Kidney epithelial cell (primary cell): ENCODE results near the gene MANEAL. TPM values are rescaled to one million over a fixed set of nuclear protein-coding genes. Genes with fewer than 3 reads are reported as not detected.

Source experiments
- DNase-seq: peaks from one replicate; pipeline ENCODE4 v3.0.0-alpha.2; 2010; ENCODE audit warnings: low read depth
- H3K27me3 ChIP-seq: 2 replicates; pipeline ENCODE4 v1.6.0; 2011; ENCODE audit warnings: low read length; ENCODE audit not compliant: control insufficient read depth, insufficient read depth
- H3K36me3 ChIP-seq: 2 replicates; pipeline ENCODE4 v1.5.1; 2011; ENCODE audit warnings: low read length; ENCODE audit not compliant: control insufficient read depth, insufficient read depth
- H3K4me3 ChIP-seq: 2 replicates; pipeline ENCODE4 v1.5.1; 2011; ENCODE audit warnings: low read depth, mild to moderate bottlenecking, control low read depth, low read length
- CTCF ChIP-seq: IDR thresholded peaks from 2 replicates; pipeline ENCODE4 v1.5.1; 2011; ENCODE audit warnings: mild to moderate bottlenecking, moderate library complexity, low read length, control low read depth, inconsistent platforms; ENCODE audit not compliant: insufficient read depth, poor library complexity, severe bottlenecking
- total RNA-seq: library from RNA; depleted of rRNA; stranded (reverse); fragments of >200 nt; gene quantifications from 2 replicates; pipeline ENCODE4 v1.2.3, GENCODE V29; 2015

MANEAL gene
- total RNA-seq, 1 donor from 2014 or later, result 8.7 TPM

- peaks cover 3% of the 10 kb centered on the region for H3K36me3 ChIP-seq
- H3K27me3 ChIP-seq, result no peaks in the 10 kb centered on the region
- no peak for TF ChIP-seq CTCF
- no peak overlapping the region for H3K4me3 ChIP-seq
- DNase-seq, result no peak
Observed at GRCh38 chr1:37841652-37842051, 48.0 kb downstream of the MANEAL start.

- Histone ChIP-seq H3K27me3 (no peaks in the 10 kb centered on the region), H3K36me3 (peaks cover 3% of the 10 kb centered on the region), H3K4me3 (no peak overlapping the region)
- no peak for TF ChIP-seq CTCF
- DNase-seq, result no peak
Observed at GRCh38 chr1:37844536-37844935, 50.9 kb downstream of the MANEAL start.

GRCh38 chr1:37845049-37845646 is 51.5 kb downstream of the MANEAL start:
- Histone ChIP-seq H3K27me3 (no peaks in the 10 kb centered on the region), H3K4me3 (no peak overlapping the region), H3K36me3 (no peaks in the 10 kb centered on the region)
- no peak for TF ChIP-seq CTCF
- DNase-seq, result no peak

GRCh38 chr1:37845786-37846185 is 52.1 kb downstream of the MANEAL start:
- Histone ChIP-seq H3K36me3 (no peaks in the 10 kb centered on the region), H3K27me3 (no peaks in the 10 kb centered on the region), H3K4me3 (no peak overlapping the region)
- DNase-seq, result no peak
- TF ChIP-seq CTCF, result no peak

- H3K36me3 ChIP-seq, result peaks cover under 1% of the 10 kb centered on the region
- no peak for DNase-seq
- no peaks in the 10 kb centered on the region for H3K27me3 ChIP-seq
- no peak overlapping the region for H3K4me3 ChIP-seq
- TF ChIP-seq CTCF, result no peak
Observed at GRCh38 chr1:37846647-37847339, 53.1 kb downstream of the MANEAL start.

- peaks cover 1% of the 10 kb centered on the region for H3K36me3 ChIP-seq
- H3K27me3 ChIP-seq, result no peaks in the 10 kb centered on the region
- no peak for TF ChIP-seq CTCF
- no peak for DNase-seq
- no peak overlapping the region for H3K4me3 ChIP-seq
Observed at GRCh38 chr1:37849480-37849879, 55.8 kb downstream of the MANEAL start.
